HG03575 (cell line): ENCODE measurements around the gene STING1.

ENCODE experiments used
- ATAC-seq: cut with Tn5 transposase; IDR thresholded peaks from one replicate; pipeline ENCODE4 v1.9.1; 2021; ENCODE audit not compliant: unreplicated experiment, insufficient number of reproducible peaks, low FRiP score; ENCODE audit errors: extremely low read depth

Gene STING1

GRCh38 chr5:139473105-139473504 is 9.5 kb downstream of the STING1 start:
- no peak for ATAC-seq

GRCh38 chr5:139472386-139473030 is 10.1 kb downstream of the STING1 start:
- no peak for ATAC-seq

- ATAC-seq: no peak
These were observed 11.7 kb downstream of the STING1 start, which contains the start of gene SMIM33 for GRCh38 chr5:139470821-139471300. TSS of gene SMIM33 (plus strand) at chr5:139471004. CDS start at chr5:139471122, 118 bp downstream.

GRCh38 chr5:139468421-139468931 is 14.1 kb downstream of the STING1 start:
- ATAC-seq: no peak

- no peak for ATAC-seq
These were observed 19.8 kb downstream of the STING1 start, which contains the start of gene ECSCR for GRCh38 chr5:139462586-139463276. TSS of gene ECSCR (minus strand) at chr5:139462743. CDS start at chr5:139462670, 73 bp downstream.

- no peak for ATAC-seq
These were observed 20.9 kb downstream of the STING1 start for GRCh38 chr5:139461698-139462097.

- no peak for ATAC-seq
These were observed 21.4 kb downstream of the STING1 start for GRCh38 chr5:139461176-139461575.

GRCh38 chr5:139460455-139460854 is 22.1 kb downstream of the STING1 start:
- no peak for ATAC-seq

- ATAC-seq: no peak
These were observed 23.1 kb downstream of the STING1 start for GRCh38 chr5:139459451-139459934.

GRCh38 chr5:139458580-139459407 is 23.8 kb downstream of the STING1 start:
- no peak for ATAC-seq

GRCh38 chr5:139457653-139458306 is 24.8 kb downstream of the STING1 start:
- no peak for ATAC-seq

GRCh38 chr5:139457241-139457640 is 25.3 kb downstream of the STING1 start:
- no peak for ATAC-seq

GRCh38 chr5:139456776-139457175 is 25.8 kb downstream of the STING1 start:
- ATAC-seq: no peak

- ATAC-seq: no peak
These were observed 27.8 kb downstream of the STING1 start for GRCh38 chr5:139454568-139455290.

- no peak for ATAC-seq
These were observed 28.6 kb downstream of the STING1 start for GRCh38 chr5:139453683-139454567.

GRCh38 chr5:139451878-139452660 is 30.5 kb downstream of the STING1 start:
- ATAC-seq: no peak
